Stimulated activated CD8-positive, alpha-beta memory T cell treated with anti-CD3 and anti-CD28 coated beads, Interleukin-2, amount 100 ng/mL, for 48 hours (primary cell): ENCODE results near the gene TMIE.
"Not testable (repeated sequence)": the region's sequence is repeated elsewhere in the genome, so short reads cannot be mapped to it uniquely, and the experiment has no call there.

Experiments
- DNase-seq, 2 donors: peaks; one replicate each; pipeline ENCODE4 v3.0.0-alpha.2; 2020; ENCODE audit warnings: low read depth in 2 of 2

TMIE gene

GRCh38 chr3:46722443-46722842 is 21.3 kb downstream of the TMIE start:
- no peak for DNase-seq

GRCh38 chr3:46724424-46724823 is 23.2 kb downstream of the TMIE start:
- no peak for DNase-seq

GRCh38 chr3:46725621-46726314 is 24.6 kb downstream of the TMIE start:
- DNase-seq = no peak

- DNase-seq = no peak
Measured at GRCh38 chr3:46729038-46729437, 27.8 kb downstream of the TMIE start.

- DNase-seq = no peak
Measured at GRCh38 chr3:46730819-46731218, 29.6 kb downstream of the TMIE start.

GRCh38 chr3:46731795-46732194 is 30.6 kb downstream of the TMIE start:
- DNase-seq = no peak

- DNase-seq = no peak
Measured at GRCh38 chr3:46733026-46733800, 32.0 kb downstream of the TMIE start.

- DNase-seq = no peak
Measured at GRCh38 chr3:46734773-46735172, 33.6 kb downstream of the TMIE start.

GRCh38 chr3:46736006-46736872 is 35.0 kb downstream of the TMIE start:
- DNase-seq = no peak

GRCh38 chr3:46737329-46737731 is 36.1 kb downstream of the TMIE start:
- DNase-seq = no peak

- DNase-seq = not testable (repeated sequence)
Measured at GRCh38 chr3:46739565-46739964, 38.4 kb downstream of the TMIE start.

GRCh38 chr3:46742992-46743585 is 41.9 kb downstream of the TMIE start:
- DNase-seq = no peak

- DNase-seq = no peak
Measured at GRCh38 chr3:46746711-46747110, 45.5 kb downstream of the TMIE start.

- DNase-seq = no peak
Measured at GRCh38 chr3:46748170-46748569, 47.0 kb downstream of the TMIE start.

- no peak for DNase-seq
Measured at GRCh38 chr3:46749129-46749528, 47.9 kb downstream of the TMIE start.

GRCh38 chr3:46750555-46751038 is 49.4 kb downstream of the TMIE start:
- DNase-seq = no peak

- DNase-seq = not testable (repeated sequence)
Measured at GRCh38 chr3:46753127-46753526, 51.9 kb downstream of the TMIE start.

- no peak for DNase-seq
Measured at GRCh38 chr3:46755646-46756045, 54.5 kb downstream of the TMIE start.

- no peak for DNase-seq
Measured at GRCh38 chr3:46756642-46757041, 55.5 kb downstream of the TMIE start.

GRCh38 chr3:46759239-46760167 is 58.3 kb downstream of the TMIE start:
- no peak for DNase-seq
